ENCODE results near the gene DUSP7. TPM values are rescaled to one million over a fixed set of nuclear protein-coding genes. Genes with fewer than 3 reads are reported as not detected.
A peak's percentile ranks its signal among the peaks of the same experiment; 100 is the strongest.

The DUSP7 gene
- total and polyA plus RNA-seq, 9 of the 15 experiments (the other 6 are each of a cell fraction or from before 2014, with no cell fraction given) = 0.45 to 15.8 (median 8.2) TPM

DNA sequence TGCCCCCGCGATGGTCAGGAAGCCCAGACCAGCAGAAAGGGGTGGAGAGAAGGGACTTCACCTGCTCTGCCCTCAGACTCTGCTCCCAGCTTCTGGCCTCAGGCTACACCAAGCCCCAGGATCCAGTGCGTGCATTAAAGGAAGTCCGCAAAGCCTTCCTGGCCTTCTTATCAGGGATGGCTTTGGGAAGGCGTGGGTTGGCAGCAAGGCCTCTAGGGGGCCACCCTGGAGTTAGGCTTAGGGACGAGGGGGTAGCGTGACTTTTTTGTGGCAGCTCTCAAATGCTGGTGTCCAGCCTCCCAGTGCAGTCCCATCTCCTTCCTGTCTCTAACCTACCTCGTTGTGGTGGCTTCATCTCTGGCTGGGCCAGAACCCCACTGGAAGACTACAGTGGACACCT lies 41.8 kb downstream of the DUSP7 start:
- H3K79me2 ChIP-seq (ENCODE audit: control insufficient read depth, insufficient read depth, low read length) = no peaks in the 10 kb centered on the region
- CTCF ChIA-PET (ENCODE audit: low intra/inter-chr PET ratio) = no interaction called here
- ATAC-seq (peak; percentile 87), FAIRE-seq (peak; percentile 75), DNase-seq (ENCODE audit: extremely low read depth in 1 of 4, low spot score in 3 of 4) (peak; percentile 61 to 73 (median 68))
- H3K4me2 ChIP-seq (ENCODE audit: insufficient read depth, low read length) = no peak overlapping the region
- POLR2A ChIA-PET = interaction anchor here (1.3 kb wide), 1 partner anchor 19 kb away, joined by 6 read pairs; the partner anchor contains the start of gene RPL29
- 36% methylated on average over 8 of the region's 8 CpGs for WGBS (ENCODE audit: insufficient coverage, low coverage, missing lambda C conversion rate)
- no peaks in the 10 kb centered on the region for H4K20me1 ChIP-seq (replicated peaks; ENCODE audit: control insufficient read depth, insufficient read depth, low read length)
- intact Hi-C loops (cut with micrococcal nuclease) (no loop called here), in situ Hi-C loops (cut with MboI) (loop anchor here (5.0 to 25.0 kb wide), 2 partner anchors 33 to 373 kb away; no protein-coding TSS in a partner anchor)
- H3K36me3 ChIP-seq (ENCODE audit: control insufficient read depth, insufficient read depth, low read length) = no peaks in the 10 kb centered on the region
- H3K27ac ChIP-seq (ENCODE audit: extremely low read depth, low read depth, low read length) = no peak overlapping the region; the same call in 2 of the 3 replicates
- H3K9me3 ChIP-seq (replicated peaks; ENCODE audit: control insufficient read depth, insufficient read depth, low read depth, low read length) = no peaks in the 10 kb centered on the region
- BruUV-seq (replicated peaks) = no TSS peak
- H3K4me3 ChIP-seq = no peak overlapping the region
- H3K9me1 ChIP-seq (ENCODE audit: control insufficient read depth, insufficient read depth, low read length) = no peaks in the 10 kb centered on the region
- peaks cover 20 to 30% of the 10 kb centered on the region in 2 experiments for H3K4me1 ChIP-seq (replicated peaks in 1 of 2; ENCODE audit: control insufficient read depth in 2 of 2, insufficient read depth in 2 of 2, low read length in 2 of 2)
- no peaks in the 10 kb centered on the region for H3K27me3 ChIP-seq (ENCODE audit: control insufficient read depth in 2 of 2, insufficient read depth in 2 of 2, low read length in 2 of 2)
- H2AFZ ChIP-seq (ENCODE audit: low read depth, low read length) = peak overlapping the region; percentile 77
- H3K9ac ChIP-seq (ENCODE audit: insufficient read depth in 1 of 2, low read depth in 2 of 2, low read length in 2 of 2) = peak overlapping the region in 1 of 2 experiments; percentile 42; a peak in 1 of 4 replicates
- 0 out of 4 replicates have a peak, but pooled peaks of 1 of the 2 experiments have one; percentile 28 for TF ChIP-seq MAZ (CRISPR knock-in tag; conservative IDR thresholded peaks at IDR 0.05 in 1 of 2, IDR thresholded peaks at IDR 0.05 in 1 of 2)
- no peak for TF ChIP-seq MYNN (IDR thresholded peaks at IDR 0.05)
- no peak for TF ChIP-seq MYNN (CRISPR knock-in tag; IDR thresholded peaks at IDR 0.05)
- no peak for TF ChIP-seq GTF2E2 (tag; IDR thresholded peaks at IDR 0.05)
- peak; percentile 41; the same call in 1 of the 2 replicates for TF ChIP-seq CXXC5 (CRISPR knock-in tag; IDR thresholded peaks at IDR 0.05)
- peak in 1 of 2 experiments; percentile 16 for TF ChIP-seq E2F6 (IDR thresholded peaks at IDR 0.05; ENCODE audit: borderline replicate concordance in 1 of 2, extremely low read depth in 1 of 2, insufficient read depth in 1 of 2, insufficient read length in 1 of 2, low read depth in 1 of 2, low read length in 1 of 2, poor library complexity in 1 of 2, severe bottlenecking in 1 of 2)
- TF ChIP-seq, protein P1, sequence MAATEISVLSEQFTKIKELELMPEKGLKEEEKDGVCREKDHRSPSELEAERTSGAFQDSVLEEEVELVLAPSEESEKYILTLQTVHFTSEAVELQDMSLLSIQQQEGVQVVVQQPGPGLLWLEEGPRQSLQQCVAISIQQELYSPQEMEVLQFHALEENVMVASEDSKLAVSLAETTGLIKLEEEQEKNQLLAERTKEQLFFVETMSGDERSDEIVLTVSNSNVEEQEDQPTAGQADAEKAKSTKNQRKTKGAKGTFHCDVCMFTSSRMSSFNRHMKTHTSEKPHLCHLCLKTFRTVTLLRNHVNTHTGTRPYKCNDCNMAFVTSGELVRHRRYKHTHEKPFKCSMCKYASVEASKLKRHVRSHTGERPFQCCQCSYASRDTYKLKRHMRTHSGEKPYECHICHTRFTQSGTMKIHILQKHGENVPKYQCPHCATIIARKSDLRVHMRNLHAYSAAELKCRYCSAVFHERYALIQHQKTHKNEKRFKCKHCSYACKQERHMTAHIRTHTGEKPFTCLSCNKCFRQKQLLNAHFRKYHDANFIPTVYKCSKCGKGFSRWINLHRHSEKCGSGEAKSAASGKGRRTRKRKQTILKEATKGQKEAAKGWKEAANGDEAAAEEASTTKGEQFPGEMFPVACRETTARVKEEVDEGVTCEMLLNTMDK (IDR thresholded peaks at IDR 0.05; ENCODE audit: borderline replicate concordance, insufficient read depth, low read depth, low read length, poor library complexity, severe bottlenecking) = peak; percentile 55
- TF ChIP-seq, protein P2, sequence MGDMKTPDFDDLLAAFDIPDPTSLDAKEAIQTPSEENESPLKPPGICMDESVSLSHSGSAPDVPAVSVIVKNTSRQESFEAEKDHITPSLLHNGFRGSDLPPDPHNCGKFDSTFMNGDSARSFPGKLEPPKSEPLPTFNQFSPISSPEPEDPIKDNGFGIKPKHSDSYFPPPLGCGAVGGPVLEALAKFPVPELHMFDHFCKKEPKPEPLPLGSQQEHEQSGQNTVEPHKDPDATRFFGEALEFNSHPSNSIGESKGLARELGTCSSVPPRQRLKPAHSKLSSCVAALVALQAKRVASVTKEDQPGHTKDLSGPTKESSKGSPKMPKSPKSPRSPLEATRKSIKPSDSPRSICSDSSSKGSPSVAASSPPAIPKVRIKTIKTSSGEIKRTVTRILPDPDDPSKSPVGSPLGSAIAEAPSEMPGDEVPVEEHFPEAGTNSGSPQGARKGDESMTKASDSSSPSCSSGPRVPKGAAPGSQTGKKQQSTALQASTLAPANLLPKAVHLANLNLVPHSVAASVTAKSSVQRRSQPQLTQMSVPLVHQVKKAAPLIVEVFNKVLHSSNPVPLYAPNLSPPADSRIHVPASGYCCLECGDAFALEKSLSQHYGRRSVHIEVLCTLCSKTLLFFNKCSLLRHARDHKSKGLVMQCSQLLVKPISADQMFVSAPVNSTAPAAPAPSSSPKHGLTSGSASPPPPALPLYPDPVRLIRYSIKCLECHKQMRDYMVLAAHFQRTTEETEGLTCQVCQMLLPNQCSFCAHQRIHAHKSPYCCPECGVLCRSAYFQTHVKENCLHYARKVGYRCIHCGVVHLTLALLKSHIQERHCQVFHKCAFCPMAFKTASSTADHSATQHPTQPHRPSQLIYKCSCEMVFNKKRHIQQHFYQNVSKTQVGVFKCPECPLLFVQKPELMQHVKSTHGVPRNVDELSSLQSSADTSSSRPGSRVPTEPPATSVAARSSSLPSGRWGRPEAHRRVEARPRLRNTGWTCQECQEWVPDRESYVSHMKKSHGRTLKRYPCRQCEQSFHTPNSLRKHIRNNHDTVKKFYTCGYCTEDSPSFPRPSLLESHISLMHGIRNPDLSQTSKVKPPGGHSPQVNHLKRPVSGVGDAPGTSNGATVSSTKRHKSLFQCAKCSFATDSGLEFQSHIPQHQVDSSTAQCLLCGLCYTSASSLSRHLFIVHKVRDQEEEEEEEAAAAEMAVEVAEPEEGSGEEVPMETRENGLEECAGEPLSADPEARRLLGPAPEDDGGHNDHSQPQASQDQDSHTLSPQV (IDR thresholded peaks at IDR 0.05) = 0 out of 2 replicates have a peak, but pooled peaks have one; percentile 55
- TF ChIP-seq, protein P3, sequence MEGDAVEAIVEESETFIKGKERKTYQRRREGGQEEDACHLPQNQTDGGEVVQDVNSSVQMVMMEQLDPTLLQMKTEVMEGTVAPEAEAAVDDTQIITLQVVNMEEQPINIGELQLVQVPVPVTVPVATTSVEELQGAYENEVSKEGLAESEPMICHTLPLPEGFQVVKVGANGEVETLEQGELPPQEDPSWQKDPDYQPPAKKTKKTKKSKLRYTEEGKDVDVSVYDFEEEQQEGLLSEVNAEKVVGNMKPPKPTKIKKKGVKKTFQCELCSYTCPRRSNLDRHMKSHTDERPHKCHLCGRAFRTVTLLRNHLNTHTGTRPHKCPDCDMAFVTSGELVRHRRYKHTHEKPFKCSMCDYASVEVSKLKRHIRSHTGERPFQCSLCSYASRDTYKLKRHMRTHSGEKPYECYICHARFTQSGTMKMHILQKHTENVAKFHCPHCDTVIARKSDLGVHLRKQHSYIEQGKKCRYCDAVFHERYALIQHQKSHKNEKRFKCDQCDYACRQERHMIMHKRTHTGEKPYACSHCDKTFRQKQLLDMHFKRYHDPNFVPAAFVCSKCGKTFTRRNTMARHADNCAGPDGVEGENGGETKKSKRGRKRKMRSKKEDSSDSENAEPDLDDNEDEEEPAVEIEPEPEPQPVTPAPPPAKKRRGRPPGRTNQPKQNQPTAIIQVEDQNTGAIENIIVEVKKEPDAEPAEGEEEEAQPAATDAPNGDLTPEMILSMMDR (IDR thresholded peaks at IDR 0.05 in 2 of 3, conservative IDR thresholded peaks at IDR 0.05 in 1 of 3; ENCODE audit: insufficient read depth in 2 of 3, low read depth in 1 of 3, low read length in 3 of 3) = peak; percentile 60 to 65 (median 62)
- 0 out of 2 replicates have a peak, but pooled peaks have one; percentile 30 for TF ChIP-seq GABPA (tag; conservative IDR thresholded peaks at IDR 0.05; ENCODE audit: low read depth)
- TF ChIP-seq L3MBTL2 (IDR thresholded peaks at IDR 0.05) = peak; percentile 43; the same call in 1 of the 2 replicates
